HepG2 (cell line): ENCODE data around the gene DHX58. TPM values are rescaled to one million over a fixed set of nuclear protein-coding genes. Genes with fewer than 3 reads are reported as not detected.

Source experiments
- ATAD3A ChIP-seq: sonication (generic); formaldehyde crosslinking; IDR thresholded peaks from 2 replicates; pipeline ENCODE4 v1.4.0; 2020; ENCODE audit warnings: missing genetic modification reagents
- CBFB ChIP-seq: sonication (generic); formaldehyde crosslinking; IDR thresholded peaks from 2 replicates; pipeline ENCODE4 v1.4.0; 2020; ENCODE audit warnings: missing genetic modification reagents
- CCDC6 ChIP-seq: sonication (generic); formaldehyde crosslinking; IDR thresholded peaks from 2 replicates; pipeline ENCODE4 v1.8.1; 2022; ENCODE audit warnings: mild to moderate bottlenecking, missing genetic modification reagents, moderate library complexity
- CHD2 ChIP-seq: IDR thresholded peaks from 2 replicates; pipeline ENCODE4 v1.6.1; 2011; ENCODE audit warnings: low read depth, low read length, improper control_type of control experiment
- CREB1 ChIP-seq, 2 experiments: fragments of 450-650 bp in 1 of 2; IDR thresholded peaks; 2 replicates each; pipeline ENCODE4 v1.6.1; 2016 to 2017; ENCODE audit warnings: control low read depth in 1 of 2, mild to moderate bottlenecking in 1 of 2, missing compliant biosample characterization in 1 of 2, missing genetic modification characterization in 1 of 2
- DNMT1 ChIP-seq: sonication (generic); formaldehyde crosslinking; IDR thresholded peaks from 2 replicates; pipeline ENCODE4 v1.5.1; 2020; ENCODE audit warnings: mild to moderate bottlenecking, missing genetic modification reagents
- GZF1 ChIP-seq: sonication (generic); formaldehyde crosslinking; IDR thresholded peaks from 2 replicates; pipeline ENCODE4 v1.5.1; 2020; ENCODE audit warnings: mild to moderate bottlenecking, missing genetic modification reagents
- HIC2 ChIP-seq: sonication (generic); formaldehyde crosslinking; IDR thresholded peaks from 2 replicates; pipeline ENCODE4 v1.9.0; 2022; ENCODE audit warnings: low read depth, missing genetic modification reagents
- HNRNPLL ChIP-seq: fragments of 200-400 bp; formaldehyde crosslinking; IDR thresholded peaks from 2 replicates; pipeline ENCODE4 v1.6.1; 2017; ENCODE audit warnings: mild to moderate bottlenecking, low read depth, low read length; ENCODE audit not compliant: poor library complexity, severe bottlenecking
- MAF1 ChIP-seq: sonication (generic); formaldehyde crosslinking; IDR thresholded peaks from 2 replicates; pipeline ENCODE4 v1.5.0; 2020; ENCODE audit warnings: missing genetic modification reagents, borderline replicate concordance
- MIER3 ChIP-seq: IDR thresholded peaks from 2 replicates; pipeline ENCODE4 v1.6.1; 2016; ENCODE audit warnings: missing compliant biosample characterization, borderline replicate concordance
- MXD1 ChIP-seq: sonication (generic); formaldehyde crosslinking; IDR thresholded peaks from 2 replicates; pipeline ENCODE4 v1.4.0; 2020; ENCODE audit warnings: mild to moderate bottlenecking, missing genetic modification reagents
- NFATC3 ChIP-seq: sonication (generic); formaldehyde crosslinking; IDR thresholded peaks from 2 replicates; pipeline ENCODE4 v1.5.1; 2020; ENCODE audit warnings: mild to moderate bottlenecking, missing genetic modification reagents
- NFKBIZ ChIP-seq: IDR thresholded peaks from 2 replicates; pipeline ENCODE4 v1.6.1; 2018; ENCODE audit warnings: missing genetic modification reagents, missing compliant biosample characterization
- NR3C1 ChIP-seq: sonication (generic); formaldehyde crosslinking; IDR thresholded peaks from 2 replicates; pipeline ENCODE4 v1.4.0; 2020; ENCODE audit warnings: missing genetic modification reagents
- RBM22 ChIP-seq: fragments of 200-400 bp; formaldehyde crosslinking; optimal IDR thresholded peaks from 2 replicates; pipeline ENCODE3; 2017; ENCODE audit warnings: mild to moderate bottlenecking, low read length, moderate library complexity
- SIN3A ChIP-seq: IDR thresholded peaks from 2 replicates; pipeline ENCODE4 v1.6.1; 2011; ENCODE audit warnings: low read depth, mild to moderate bottlenecking, control low read depth, low read length, borderline replicate concordance
- SMAD9 ChIP-seq: sonication (generic); formaldehyde crosslinking; IDR thresholded peaks from 2 replicates; pipeline ENCODE4 v1.5.1; 2020; ENCODE audit warnings: mild to moderate bottlenecking, missing genetic modification reagents
- SMC3 ChIP-seq: IDR thresholded peaks from 2 replicates; pipeline ENCODE4 v1.6.1; 2011; ENCODE audit warnings: low read length, improper control_type of control experiment
- TP53 ChIP-seq: sonication (generic); formaldehyde crosslinking; conservative IDR thresholded peaks from 2 replicates; pipeline ENCODE4 v1.4.0; 2020; ENCODE audit warnings: missing genetic modification reagents
- ZFP90 ChIP-seq: sonication (generic); formaldehyde crosslinking; IDR thresholded peaks from 2 replicates; pipeline ENCODE4 v1.8.0; 2022; ENCODE audit warnings: missing genetic modification reagents, mild to moderate bottlenecking, inconsistent platforms, borderline replicate concordance
- ZMAT3 ChIP-seq: sonication (generic); formaldehyde crosslinking; conservative IDR thresholded peaks from 2 replicates; pipeline ENCODE4 v1.7.0; 2021; ENCODE audit warnings: missing genetic modification reagents
- ZNF12 ChIP-seq: sonication (generic); formaldehyde crosslinking; IDR thresholded peaks from 2 replicates; pipeline ENCODE4 v1.5.0; 2020; ENCODE audit warnings: missing genetic modification reagents
- ZNF552 ChIP-seq: sonication (generic); formaldehyde crosslinking; IDR thresholded peaks from 2 replicates; pipeline ENCODE4 v1.9.0; 2022; ENCODE audit warnings: missing genetic modification reagents, mild to moderate bottlenecking, borderline replicate concordance
- ZNF576 ChIP-seq: sonication (generic); formaldehyde crosslinking; IDR thresholded peaks from 2 replicates; pipeline ENCODE4 v1.4.0; 2020; ENCODE audit warnings: mild to moderate bottlenecking, missing genetic modification reagents
- ZNF770 ChIP-seq: sonication (generic); formaldehyde crosslinking; IDR thresholded peaks from 2 replicates; pipeline ENCODE4 v1.5.0; 2020; ENCODE audit warnings: mild to moderate bottlenecking, missing genetic modification reagents
- ZSCAN21 ChIP-seq: sonication (generic); formaldehyde crosslinking; IDR thresholded peaks from 2 replicates; pipeline ENCODE4 v1.8.0; 2022; ENCODE audit warnings: mild to moderate bottlenecking, missing genetic modification reagents, moderate library complexity, borderline replicate concordance
- polyA plus RNA-seq, 8 experiments: library from polyadenylated mRNA; depleted of rRNA in 3 of 8; stranded (reverse) in 7 of 8; unstranded in 1 of 8; fragments of >200 nt; fragmentation: Illumina TruSeq in 4 of 8; extraction: Trizol in 4 of 8; gene quantifications; 2 replicates each; pipeline versions ENCODE4 v1.2.1 to v1.2.3, GENCODE V29; 2011 to 2016; ENCODE audit warnings: low read depth in 4 of 8, missing spikeins in 1 of 8, mixed read lengths in 1 of 8; ENCODE audit not compliant: insufficient read depth in 1 of 8
- total RNA-seq, 5 experiments: library from RNA; depleted of rRNA; stranded (reverse); fragments of >200 nt; fragmentation: Illumina TruSeq; extraction: Trizol; gene quantifications; 2 replicates each; pipeline ENCODE4 v1.2.3, GENCODE V29; 2016; ENCODE audit warnings: low read depth in 1 of 5

Gene DHX58
- total and polyA plus RNA-seq, 2 of the 13 experiments (the other 11 are each of a cell fraction or from before 2014, with no cell fraction given): 6.7 to 7.8 TPM

DNA sequence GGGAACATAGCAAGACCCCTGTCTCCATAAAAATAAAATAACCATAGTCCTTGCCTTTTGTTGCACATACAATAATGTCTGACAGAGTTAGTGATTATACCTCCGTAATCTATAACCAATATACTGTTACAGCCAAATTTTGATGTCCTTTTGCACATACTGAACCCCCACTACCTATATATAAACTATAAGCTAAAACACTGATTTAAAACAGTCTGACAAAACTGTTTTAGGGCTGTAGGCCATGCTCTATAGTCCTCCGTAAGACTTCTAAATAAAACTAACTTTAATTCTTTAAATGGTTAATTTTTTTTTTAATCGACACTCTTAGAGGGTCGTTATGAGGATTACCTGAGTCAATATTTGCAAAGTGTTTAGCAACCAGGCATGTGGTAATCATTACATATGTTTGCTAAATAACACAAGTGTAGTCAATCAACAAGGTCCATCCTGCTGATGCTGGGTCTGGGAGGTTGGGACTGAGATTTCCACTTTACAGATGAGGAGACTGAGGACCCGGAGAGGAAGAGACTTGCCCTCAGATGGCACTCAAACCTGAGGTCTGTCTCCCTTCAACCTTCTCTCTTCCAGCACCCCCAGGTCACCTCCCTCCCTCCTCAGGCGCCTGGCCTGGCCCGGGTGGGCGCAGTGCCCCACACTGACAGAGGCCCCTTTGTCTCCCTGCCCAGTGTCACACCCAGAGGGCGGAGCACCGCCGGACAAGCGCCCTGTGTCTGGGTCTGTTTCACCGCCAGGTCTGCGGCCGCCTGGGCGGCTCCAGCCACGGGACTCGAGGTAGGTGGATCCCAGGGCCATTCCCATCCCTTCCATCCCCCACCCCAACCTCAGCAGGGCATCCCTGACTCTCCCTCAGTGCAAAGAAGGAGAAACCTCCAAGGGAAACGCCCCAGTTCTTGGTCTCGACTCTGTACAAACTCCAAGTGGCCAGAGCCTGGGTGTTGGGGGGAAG is 24.5 kb downstream of the DHX58 start (continued):
- no peak for TF ChIP-seq MXD1 (CRISPR knock-in tag)
- TF ChIP-seq HIC2 (CRISPR knock-in tag): no peak; the same call in 1 of the 2 replicates
- TF ChIP-seq CBFB: no peak
- TF ChIP-seq ATAD3A (CRISPR knock-in tag): no peak
- no peak for TF ChIP-seq MIER3 (CRISPR knock-in tag)
- no peak for TF ChIP-seq ZFP90 (CRISPR knock-in tag)
- TF ChIP-seq SMC3: no peak
- no peak for TF ChIP-seq SMAD9
- no peak for TF ChIP-seq ZNF770
- peak; percentile 70; the same call in 1 of the 2 replicates for TF ChIP-seq ZNF12 (CRISPR knock-in tag)
- no peak for TF ChIP-seq ZSCAN21 (CRISPR knock-in tag)
- no peak for TF ChIP-seq RBM22
- TF ChIP-seq NFKBIZ (CRISPR knock-in tag): no peak
- peak; percentile 67; the same call in 1 of the 2 replicates for TF ChIP-seq CCDC6
- TF ChIP-seq ZMAT3 (CRISPR knock-in tag): no peak
- TF ChIP-seq SIN3A: no peak
- no peak for TF ChIP-seq MAF1 (CRISPR knock-in tag)
- TF ChIP-seq ZNF576: no peak
- no peak for TF ChIP-seq DNMT1 (CRISPR knock-in tag)
- TF ChIP-seq NFATC3: no peak
- TF ChIP-seq ZNF552: no peak
- TF ChIP-seq TP53 (CRISPR knock-in tag): no peak
- no peak for TF ChIP-seq CHD2
- no peak for TF ChIP-seq NR3C1
- TF ChIP-seq HNRNPLL: peak; percentile 67
- no peak for TF ChIP-seq CREB1 (IDR thresholded peaks at IDR 0.05)
- TF ChIP-seq CREB1 (CRISPR knock-in tag; IDR thresholded peaks at IDR 0.05): no peak; the same call in 1 of the 2 replicates
- TF ChIP-seq GZF1 (CRISPR knock-in tag): no peak
